HCT116 (cell line): Measurements from ENCODE around the gene CHAD. TPM values are rescaled to one million over a fixed set of nuclear protein-coding genes. Genes with fewer than 3 reads are reported as not detected.

ENCODE experiments used
- ATAC-seq: fragments of 200-7000 bp; cut with Tn5 transposase; 2 replicates; pipeline ENCODE4 v1.9.1; 2020; ENCODE audit warnings: mild to moderate bottlenecking, moderate library complexity
- Bru-seq: library from RNA; stranded (reverse); fragments of 400-500 nt; gene quantifications from one replicate; lab custom pipeline; 2021; lab: Mats Ljungman, UMichigan
- BruChase-seq, 2 experiments: library from RNA; stranded (reverse); fragments of 400-500 nt; gene quantifications; one replicate each; lab custom pipeline; 2021; lab: Mats Ljungman, UMichigan
- BruUV-seq: library from RNA; stranded (reverse); fragments of 400-500 nt; replicated peaks from 2 replicates; lab custom pipeline; 2021; lab: Mats Ljungman, UMichigan
- CTCF ChIA-PET: fragments of 300-600 bp; sonication (Branson Sonifier 250); formaldehyde crosslinking; loops from one replicate; lab custom pipeline; 2021; ENCODE audit warnings: antibody characterized with exemption; lab: Charles Lee
- POLR2A ChIA-PET: fragments of 300-600, 350-600 bp; sonication (Branson Sonifier 250); formaldehyde crosslinking; loops from one replicate; lab custom pipeline; 2021; ENCODE audit warnings: antibody characterized with exemption; lab: Charles Lee
- RAD21 ChIA-PET, 2 experiments: fragments of 300-600 bp; sonication (Branson Sonifier 250); formaldehyde crosslinking; loops; one replicate each; lab custom pipeline; 2023; ENCODE audit warnings: low total read pairs in 2 of 2; ENCODE audit not compliant: uncharacterized antibody in 2 of 2, unreplicated experiment in 2 of 2, low non-redundant PET in 1 of 2; lab: Charles Lee
- DNase-seq: peaks from one replicate; pipeline ENCODE4 v3.0.0-alpha.2; 2010; ENCODE audit warnings: low read depth, low spot score
- H2AFZ ChIP-seq: fragments of 200-600 bp; shearing (Covaris generic), sonication (generic); 2 replicates; pipeline ENCODE4 v1.6.1; 2017; ENCODE audit warnings: low read depth, mixed run types, mixed read lengths, antibody characterized with exemption, low read length; ENCODE audit not compliant: poor library complexity, severe bottlenecking
- H3K27ac ChIP-seq: 2 replicates; pipeline ENCODE4 v1.5.1; 2012; ENCODE audit warnings: low read depth, low read length
- H3K27me3 ChIP-seq: fragments of 200-600 bp; sonication (generic); 2 replicates; pipeline ENCODE4 v1.6.1; 2016; ENCODE audit warnings: mixed run types, low read length, mixed read lengths; ENCODE audit not compliant: insufficient read depth
- H3K36me3 ChIP-seq, 2 experiments: fragments of 200-500 bp in 1 of 2; fragments of 200-600 bp in 1 of 2; sonication (Bioruptor generic) in 1 of 2; sonication (generic) in 1 of 2; 2 replicates each; pipeline versions ENCODE4 v1.5.1 to v1.6.1; 2014 to 2016; ENCODE audit warnings: low read length in 2 of 2, inconsistent platforms in 1 of 2, mixed read lengths in 1 of 2, mixed run types in 1 of 2; ENCODE audit not compliant: insufficient read depth in 2 of 2, control insufficient read depth in 1 of 2
- H3K4me1 ChIP-seq, 2 experiments: fragments of 200-600 bp in 1 of 2; sonication (generic) in 1 of 2; 2 replicates each; pipeline versions ENCODE4 v1.5.1 to v1.6.1; 2012 to 2017; ENCODE audit warnings: low read length in 2 of 2, inconsistent platforms in 1 of 2, mild to moderate bottlenecking in 1 of 2, mixed read lengths in 1 of 2, mixed run types in 1 of 2, moderate library complexity in 1 of 2; ENCODE audit not compliant: insufficient read depth in 2 of 2, control insufficient read depth in 1 of 2
- H3K4me2 ChIP-seq: fragments of 200-600 bp; sonication (generic); 2 replicates; pipeline ENCODE4 v1.6.1; 2017; ENCODE audit warnings: mixed run types, low read length, mixed read lengths
- H3K4me3 ChIP-seq, 2 experiments: fragments of 200-600 bp in 1 of 2; sonication (generic) in 1 of 2; replicated peaks in 1 of 2; 2 replicates each; pipeline ENCODE4 v1.5.1; 2011 to 2016; ENCODE audit warnings: low read length in 2 of 2, control low read depth in 1 of 2, low read depth in 1 of 2, mild to moderate bottlenecking in 1 of 2, mixed read lengths in 1 of 2, mixed run types in 1 of 2
- H3K79me2 ChIP-seq: fragments of 200-600 bp; sonication (generic); 2 replicates; pipeline ENCODE4 v1.6.1; 2017; ENCODE audit warnings: mild to moderate bottlenecking, mixed run types, low read length, moderate library complexity, mixed read lengths; ENCODE audit not compliant: insufficient read depth
- H3K9ac ChIP-seq: fragments of 200-600 bp; sonication (generic); 2 replicates; pipeline ENCODE4 v1.6.1; 2016; ENCODE audit warnings: low read length, mixed read lengths
- H3K9me2 ChIP-seq: fragments of 200-600 bp; sonication (generic), shearing (Covaris generic); 2 replicates; pipeline ENCODE4 v1.6.1; 2017; ENCODE audit warnings: mixed run types, mild to moderate bottlenecking, moderate library complexity; ENCODE audit not compliant: insufficient read depth
- H3K9me3 ChIP-seq, 2 experiments: fragments of 200-500 bp in 1 of 2; fragments of 200-600 bp in 1 of 2; sonication (Bioruptor generic) in 1 of 2; sonication (generic) in 1 of 2; 2 replicates each; pipeline ENCODE4 v1.6.1; 2014 to 2017; ENCODE audit warnings: low read length in 2 of 2, mixed read lengths in 2 of 2, inconsistent platforms in 1 of 2, low read depth in 1 of 2, mild to moderate bottlenecking in 1 of 2, mixed run types in 1 of 2, moderate library complexity in 1 of 2; ENCODE audit not compliant: control insufficient read depth in 1 of 2, insufficient read depth in 1 of 2
- H4K20me1 ChIP-seq: fragments of 200-600 bp; sonication (generic), shearing (Covaris generic); 2 replicates; pipeline ENCODE4 v1.6.1; 2017; ENCODE audit warnings: mixed run types, mild to moderate bottlenecking, moderate library complexity; ENCODE audit not compliant: insufficient read depth
- EZH2phosphoT487 ChIP-seq: fragments of 200-600 bp; IDR thresholded peaks from 2 replicates; pipeline ENCODE4 v1.6.1; 2018; ENCODE audit warnings: antibody characterized with exemption, borderline replicate concordance
- RAD21 ChIP-seq: IDR thresholded peaks from 2 replicates; pipeline ENCODE4 v1.6.1; 2012; ENCODE audit warnings: low read depth, mild to moderate bottlenecking
- SIN3A ChIP-seq: IDR thresholded peaks from 2 replicates; pipeline ENCODE4 v1.6.1; 2012; ENCODE audit warnings: low read depth
- SP1 ChIP-seq: IDR thresholded peaks from 2 replicates; pipeline ENCODE4 v1.6.1; 2012; ENCODE audit warnings: low read depth
- ZFX ChIP-seq: fragments of 450-650 bp; IDR thresholded peaks from 2 replicates; pipeline ENCODE4 v1.6.1; 2017
- intact Hi-C: fragments of 100-400 bp; cut with micrococcal nuclease; formaldehyde crosslinking; loops from 2 replicates; pipeline ENCODE4 v1.10.0; 2022
- long read RNA-seq: library from polyadenylated mRNA; unstranded; transcript quantifications from one replicate; pipeline ENCODE4 v2.0.0, GENCODE V29; 2021; ENCODE audit not compliant: unreplicated experiment
- polyA plus RNA-seq: library from polyadenylated mRNA; unstranded; fragments of >200 nt; gene quantifications from 2 replicates; pipeline ENCODE4 v1.2.1, GENCODE V29; 2012; ENCODE audit warnings: missing spikeins
- total RNA-seq: library from RNA; stranded (reverse); gene quantifications from one replicate; pipeline ENCODE4 v1.2.1, GENCODE V29; 2021; ENCODE audit not compliant: unreplicated experiment
- TF ChIP-seq, protein P1 (sequence below): IDR thresholded peaks from 2 replicates; pipeline ENCODE4 v1.6.1; 2012
- TF ChIP-seq, protein P2 (sequence below), 3 experiments: fragments of 200-600 bp in 1 of 3; sonication (generic) in 1 of 3; IDR thresholded peaks in 2 of 3; conservative IDR thresholded peaks in 1 of 3; 2 replicates each; pipeline ENCODE4 v1.5.1; 2012 to 2017; ENCODE audit warnings: low read depth in 2 of 3, low read length in 2 of 3, antibody characterized with exemption in 1 of 3, borderline replicate concordance in 1 of 3, control low read depth in 1 of 3, mild to moderate bottlenecking in 1 of 3, mixed read lengths in 1 of 3, mixed run types in 1 of 3, moderate library complexity in 1 of 3; ENCODE audit not compliant: insufficient read depth in 1 of 3

CHAD gene, protein sequence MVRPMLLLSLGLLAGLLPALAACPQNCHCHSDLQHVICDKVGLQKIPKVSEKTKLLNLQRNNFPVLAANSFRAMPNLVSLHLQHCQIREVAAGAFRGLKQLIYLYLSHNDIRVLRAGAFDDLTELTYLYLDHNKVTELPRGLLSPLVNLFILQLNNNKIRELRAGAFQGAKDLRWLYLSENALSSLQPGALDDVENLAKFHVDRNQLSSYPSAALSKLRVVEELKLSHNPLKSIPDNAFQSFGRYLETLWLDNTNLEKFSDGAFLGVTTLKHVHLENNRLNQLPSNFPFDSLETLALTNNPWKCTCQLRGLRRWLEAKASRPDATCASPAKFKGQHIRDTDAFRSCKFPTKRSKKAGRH
- not detected for total RNA-seq
- polyA plus RNA-seq = 1.2 and 1.3 TPM in 2 replicates
- Bru-seq, nascent RNA = not detected
- BruChase-seq, experiment 1, labeled RNA remaining after a 6-hour chase = percentile 12 among the genes with signal in this experiment
- not detected for BruChase-seq, experiment 2, labeled RNA remaining after a 2-hour chase
- long read RNA-seq, partial matches to known transcripts = 0 of 5 reads
- long read RNA-seq, other reads (novel, unspliced or antisense) = 5 of 5 reads

DNA sequence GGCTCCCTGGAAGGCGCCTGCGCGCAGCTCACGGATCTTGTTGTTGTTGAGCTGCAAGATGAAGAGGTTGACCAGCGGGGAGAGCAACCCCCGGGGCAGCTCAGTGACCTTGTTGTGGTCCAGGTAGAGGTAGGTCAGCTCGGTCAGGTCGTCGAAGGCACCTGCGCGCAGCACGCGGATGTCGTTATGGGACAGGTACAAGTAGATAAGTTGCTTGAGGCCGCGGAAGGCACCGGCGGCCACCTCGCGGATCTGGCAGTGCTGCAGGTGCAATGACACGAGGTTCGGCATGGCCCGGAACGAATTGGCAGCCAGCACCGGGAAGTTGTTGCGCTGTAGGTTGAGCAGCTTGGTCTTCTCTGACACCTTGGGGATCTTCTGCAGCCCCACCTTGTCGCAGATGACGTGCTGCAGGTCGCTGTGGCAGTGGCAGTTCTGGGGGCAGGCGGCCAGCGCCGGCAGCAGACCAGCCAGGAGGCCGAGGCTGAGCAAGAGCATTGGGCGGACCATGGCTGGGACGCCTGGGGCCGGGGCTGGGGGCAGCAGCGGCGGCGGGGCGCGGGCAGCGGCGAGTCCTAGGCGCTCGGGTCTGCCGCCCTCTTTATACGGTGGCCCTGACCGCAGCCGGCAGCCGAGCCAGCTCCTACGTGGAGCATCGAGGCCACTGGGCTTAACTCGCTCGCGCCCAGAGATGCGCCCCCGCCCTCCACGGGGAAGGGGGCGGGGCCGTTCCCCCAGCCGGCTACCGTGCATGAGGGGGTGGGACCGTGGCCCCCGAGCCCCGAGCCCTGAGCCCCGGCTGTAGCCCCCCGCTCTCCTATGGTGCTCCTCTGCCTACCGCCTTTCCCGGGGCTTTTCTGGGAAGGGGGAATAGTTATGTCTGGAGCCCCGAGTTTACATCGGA, at the start of gene CHAD:
Gene CHAD, minus strand, starts transcription at position 577 of the 904 bp plus-strand sequence. Its CDS starts 67 bp downstream, at position 510.
- CTCF ChIA-PET = interaction anchor here (0.5 kb wide), 1 partner anchor 241 kb away, joined by 3 read pairs; no protein-coding TSS in a partner anchor
- H3K9me2 ChIP-seq = no peaks in the 10 kb centered on the region
- no peaks in the 10 kb centered on the region for H4K20me1 ChIP-seq
- H2AFZ ChIP-seq = no peak within 1 kb of the TSS
- no peaks in the 10 kb centered on the region for H3K79me2 ChIP-seq
- no peaks in the 10 kb centered on the region for H3K27me3 ChIP-seq
- no peaks in the 10 kb centered on the region for H3K9me3 ChIP-seq
- RAD21 ChIA-PET = no interaction called here
- H3K9ac ChIP-seq = no peak within 1 kb of the TSS
- no TSS peak for BruUV-seq
- H3K4me3 ChIP-seq = no peak within 1 kb of the TSS
- TF ChIP-seq EZH2phosphoT487 (no peak), ZFX (no peak), SIN3A (no peak), SP1 (no peak), RAD21 (no peak)
- TF ChIP-seq, protein P1, sequence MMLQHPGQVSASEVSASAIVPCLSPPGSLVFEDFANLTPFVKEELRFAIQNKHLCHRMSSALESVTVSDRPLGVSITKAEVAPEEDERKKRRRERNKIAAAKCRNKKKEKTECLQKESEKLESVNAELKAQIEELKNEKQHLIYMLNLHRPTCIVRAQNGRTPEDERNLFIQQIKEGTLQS = no peak
- TF ChIP-seq, protein P2, sequence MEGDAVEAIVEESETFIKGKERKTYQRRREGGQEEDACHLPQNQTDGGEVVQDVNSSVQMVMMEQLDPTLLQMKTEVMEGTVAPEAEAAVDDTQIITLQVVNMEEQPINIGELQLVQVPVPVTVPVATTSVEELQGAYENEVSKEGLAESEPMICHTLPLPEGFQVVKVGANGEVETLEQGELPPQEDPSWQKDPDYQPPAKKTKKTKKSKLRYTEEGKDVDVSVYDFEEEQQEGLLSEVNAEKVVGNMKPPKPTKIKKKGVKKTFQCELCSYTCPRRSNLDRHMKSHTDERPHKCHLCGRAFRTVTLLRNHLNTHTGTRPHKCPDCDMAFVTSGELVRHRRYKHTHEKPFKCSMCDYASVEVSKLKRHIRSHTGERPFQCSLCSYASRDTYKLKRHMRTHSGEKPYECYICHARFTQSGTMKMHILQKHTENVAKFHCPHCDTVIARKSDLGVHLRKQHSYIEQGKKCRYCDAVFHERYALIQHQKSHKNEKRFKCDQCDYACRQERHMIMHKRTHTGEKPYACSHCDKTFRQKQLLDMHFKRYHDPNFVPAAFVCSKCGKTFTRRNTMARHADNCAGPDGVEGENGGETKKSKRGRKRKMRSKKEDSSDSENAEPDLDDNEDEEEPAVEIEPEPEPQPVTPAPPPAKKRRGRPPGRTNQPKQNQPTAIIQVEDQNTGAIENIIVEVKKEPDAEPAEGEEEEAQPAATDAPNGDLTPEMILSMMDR (IDR thresholded peaks at IDR 0.05 in 2 of 3, conservative IDR thresholded peaks at IDR 0.05 in 1 of 3; ENCODE audit: borderline replicate concordance in 1 of 3, insufficient read depth in 1 of 3, low read depth in 2 of 3, low read length in 2 of 3) = no peak
- peaks cover 4 to 16% of the 10 kb centered on the region in 2 experiments; a peak in 2 of 4 replicates for H3K4me1 ChIP-seq
- ATAC-seq (no peak), DNase-seq (no peak)
- H3K4me2 ChIP-seq = no peak within 1 kb of the TSS
- intact Hi-C loops = no loop called here
- no peak within 1 kb of the TSS for H3K27ac ChIP-seq
- no peaks in the 10 kb centered on the region for H3K36me3 ChIP-seq
- POLR2A ChIA-PET = interaction anchor here (0.8 kb wide), 1 partner anchor 10 kb away, joined by 3 read pairs; no protein-coding TSS in a partner anchor
